Endothelial cell (in vitro differentiated cells): ENCODE data around the gene ZBTB20. TPM values are rescaled to one million over a fixed set of nuclear protein-coding genes. Genes with fewer than 3 reads are reported as not detected.

Experiments used
- DNase-seq: peaks from one replicate; pipeline ENCODE4 v3.0.0; 2021; ENCODE audit warnings: low spot score
- H3K27ac Mint-ChIP-seq: one replicate; pipeline ENCODE4 v1.8.0; 2021; ENCODE audit warnings: mixed read lengths, inconsistent platforms; ENCODE audit not compliant: unreplicated experiment
- H3K27me3 Mint-ChIP-seq: one replicate; pipeline ENCODE4 v1.8.0; 2021; ENCODE audit warnings: mild to moderate bottlenecking, moderate library complexity, mixed read lengths, inconsistent platforms; ENCODE audit not compliant: unreplicated experiment
- H3K36me3 Mint-ChIP-seq: one replicate; pipeline ENCODE4 v1.8.0; 2021; ENCODE audit warnings: mild to moderate bottlenecking, low read depth, mixed read lengths, inconsistent platforms; ENCODE audit not compliant: unreplicated experiment
- H3K4me1 Mint-ChIP-seq: one replicate; pipeline ENCODE4 v1.8.0; 2021; ENCODE audit warnings: mild to moderate bottlenecking, mixed read lengths, inconsistent platforms; ENCODE audit not compliant: unreplicated experiment
- H3K4me3 Mint-ChIP-seq: one replicate; pipeline ENCODE4 v1.8.0; 2021; ENCODE audit warnings: mild to moderate bottlenecking, mixed read lengths, inconsistent platforms; ENCODE audit not compliant: unreplicated experiment
- H3K9me3 Mint-ChIP-seq: one replicate; pipeline ENCODE4 v1.8.0; 2021; ENCODE audit warnings: mixed read lengths, inconsistent platforms; ENCODE audit not compliant: unreplicated experiment
- total RNA-seq: library from RNA; stranded (reverse); fragmentation: NEBNext Ultra II Directional; extraction: Animal tissue kit (Norgen Biotek cat#: 25700); gene quantifications from one replicate; pipeline ENCODE4 v1.2.1, GENCODE V29; 2021; ENCODE audit not compliant: unreplicated experiment
- TF ChIP-seq, protein P1 (sequence below): fragments of 200-600 bp; sonication (generic); IDR thresholded peaks from one replicate; pipeline ENCODE4 v1.5.0; 2021; ENCODE audit warnings: antibody characterized with exemption; ENCODE audit not compliant: unreplicated experiment

Gene ZBTB20
- total RNA-seq, 1 donor from 2014 or later: 4.2 TPM

GRCh38 chr3:114509756-114510155 lies 637.3 kb downstream of the ZBTB20 start:
- H3K27me3 Mint-ChIP-seq: no peaks in the 10 kb centered on the region
- H3K9me3 Mint-ChIP-seq: no peaks in the 10 kb centered on the region
- no peaks in the 10 kb centered on the region for H3K4me1 Mint-ChIP-seq
- no peak overlapping the region for H3K27ac Mint-ChIP-seq
- H3K36me3 Mint-ChIP-seq: no peaks in the 10 kb centered on the region
- no peak for DNase-seq
- TF ChIP-seq, protein P1, sequence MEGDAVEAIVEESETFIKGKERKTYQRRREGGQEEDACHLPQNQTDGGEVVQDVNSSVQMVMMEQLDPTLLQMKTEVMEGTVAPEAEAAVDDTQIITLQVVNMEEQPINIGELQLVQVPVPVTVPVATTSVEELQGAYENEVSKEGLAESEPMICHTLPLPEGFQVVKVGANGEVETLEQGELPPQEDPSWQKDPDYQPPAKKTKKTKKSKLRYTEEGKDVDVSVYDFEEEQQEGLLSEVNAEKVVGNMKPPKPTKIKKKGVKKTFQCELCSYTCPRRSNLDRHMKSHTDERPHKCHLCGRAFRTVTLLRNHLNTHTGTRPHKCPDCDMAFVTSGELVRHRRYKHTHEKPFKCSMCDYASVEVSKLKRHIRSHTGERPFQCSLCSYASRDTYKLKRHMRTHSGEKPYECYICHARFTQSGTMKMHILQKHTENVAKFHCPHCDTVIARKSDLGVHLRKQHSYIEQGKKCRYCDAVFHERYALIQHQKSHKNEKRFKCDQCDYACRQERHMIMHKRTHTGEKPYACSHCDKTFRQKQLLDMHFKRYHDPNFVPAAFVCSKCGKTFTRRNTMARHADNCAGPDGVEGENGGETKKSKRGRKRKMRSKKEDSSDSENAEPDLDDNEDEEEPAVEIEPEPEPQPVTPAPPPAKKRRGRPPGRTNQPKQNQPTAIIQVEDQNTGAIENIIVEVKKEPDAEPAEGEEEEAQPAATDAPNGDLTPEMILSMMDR: no peak
- H3K4me3 Mint-ChIP-seq: no peak overlapping the region

DNA sequence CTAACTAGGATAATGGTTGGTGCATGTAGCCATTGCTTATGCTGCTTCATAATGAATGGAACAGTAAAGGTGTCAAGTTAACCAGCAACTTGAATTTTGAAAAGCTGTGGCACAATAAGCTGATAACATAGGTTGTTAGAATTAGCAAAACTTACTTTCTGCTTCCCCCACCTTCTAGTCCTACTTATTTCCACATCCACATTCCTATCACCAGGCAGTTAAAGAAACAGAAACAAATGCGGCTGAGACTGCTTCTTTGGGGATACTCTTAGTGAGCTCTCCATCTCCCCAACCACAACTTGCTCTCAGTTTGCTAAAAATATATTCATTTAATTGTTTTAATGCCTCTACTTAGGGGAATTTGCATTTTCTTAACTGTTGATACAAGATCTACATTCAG lies 638.1 kb downstream of the ZBTB20 start:
- no peaks in the 10 kb centered on the region for H3K4me1 Mint-ChIP-seq
- H3K36me3 Mint-ChIP-seq: no peaks in the 10 kb centered on the region
- H3K27me3 Mint-ChIP-seq: no peaks in the 10 kb centered on the region
- no peaks in the 10 kb centered on the region for H3K9me3 Mint-ChIP-seq
- TF ChIP-seq, protein P1: no peak
- H3K27ac Mint-ChIP-seq: no peak overlapping the region
- no peak overlapping the region for H3K4me3 Mint-ChIP-seq
- DNase-seq: no peak

GRCh38 chr3:114508208-114508607 lies 638.9 kb downstream of the ZBTB20 start:
- no peaks in the 10 kb centered on the region for H3K36me3 Mint-ChIP-seq
- no peak for DNase-seq
- no peak overlapping the region for H3K4me3 Mint-ChIP-seq
- TF ChIP-seq, protein P1: no peak
- no peaks in the 10 kb centered on the region for H3K27me3 Mint-ChIP-seq
- no peaks in the 10 kb centered on the region for H3K4me1 Mint-ChIP-seq
- H3K27ac Mint-ChIP-seq: no peak overlapping the region
- no peaks in the 10 kb centered on the region for H3K9me3 Mint-ChIP-seq

DNA sequence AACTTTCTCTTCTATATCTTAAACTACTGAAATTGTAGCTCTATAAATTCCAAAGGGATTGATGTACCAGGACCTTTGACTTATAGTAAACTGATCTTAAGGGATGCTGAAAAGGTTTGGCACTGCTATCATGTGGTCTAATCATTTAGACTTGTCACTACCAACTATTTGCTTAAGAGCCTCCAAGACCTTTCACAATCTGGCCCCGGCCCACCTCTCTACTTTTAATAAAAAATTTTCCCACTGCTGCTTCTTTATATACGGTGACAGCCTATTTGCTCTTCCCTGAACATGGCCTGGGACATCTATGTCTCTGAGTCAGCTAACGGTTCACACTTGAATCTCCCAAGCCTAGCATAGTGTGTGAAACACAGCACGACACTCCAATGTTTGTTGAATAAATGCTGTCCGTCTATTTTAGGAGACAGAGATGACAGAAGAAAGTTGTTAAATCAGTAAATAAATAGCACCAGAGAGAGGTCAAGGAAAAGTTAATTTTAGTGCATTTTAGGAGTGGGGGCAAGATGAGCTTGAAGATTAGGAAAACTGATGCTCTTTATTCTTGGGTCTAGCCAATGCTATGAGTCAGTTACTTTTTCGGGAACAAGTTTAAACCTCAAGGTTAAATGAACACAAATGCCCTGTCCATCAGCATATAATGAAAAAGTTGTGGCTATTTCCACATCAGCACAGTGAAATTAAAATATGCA lies 640.3 kb downstream of the ZBTB20 start:
- no peaks in the 10 kb centered on the region for H3K27me3 Mint-ChIP-seq
- H3K36me3 Mint-ChIP-seq: no peaks in the 10 kb centered on the region
- H3K4me3 Mint-ChIP-seq: no peak overlapping the region
- DNase-seq: no peak
- H3K9me3 Mint-ChIP-seq: no peaks in the 10 kb centered on the region
- TF ChIP-seq, protein P1: no peak
- no peaks in the 10 kb centered on the region for H3K4me1 Mint-ChIP-seq
- H3K27ac Mint-ChIP-seq: no peak overlapping the region

DNA sequence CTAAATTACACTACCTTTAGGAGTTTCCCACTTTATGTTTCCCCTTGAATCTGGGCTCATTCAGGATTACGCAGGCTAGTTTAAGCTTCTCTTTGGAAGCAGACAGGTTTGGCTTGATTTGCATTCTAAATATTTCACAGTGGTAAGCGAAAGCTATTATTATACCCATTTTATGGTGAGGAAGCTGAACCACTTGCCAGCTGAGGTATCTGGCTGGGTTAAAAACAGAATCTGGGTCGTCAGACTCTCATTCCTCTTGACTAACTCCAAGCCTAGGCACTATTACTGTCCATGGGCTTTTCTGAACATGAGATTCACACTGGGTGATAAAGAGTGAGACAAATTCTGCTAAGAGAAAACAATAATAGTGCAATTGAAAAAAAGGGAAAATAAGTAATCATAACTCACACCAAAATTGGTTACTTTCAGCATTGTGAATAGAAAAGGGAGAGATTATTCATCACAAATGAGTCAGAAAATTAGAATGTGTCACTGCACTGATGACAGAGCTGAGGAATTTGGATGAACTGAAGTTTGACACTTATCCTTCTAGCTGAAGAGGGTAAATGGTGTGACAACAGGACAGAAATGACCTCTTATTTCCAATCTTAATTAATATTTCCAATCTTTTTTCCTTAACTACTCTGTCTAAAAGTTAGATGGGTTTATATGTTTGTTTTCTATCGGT lies 642.0 kb downstream of the ZBTB20 start:
- DNase-seq: no peak
- H3K27ac Mint-ChIP-seq: no peak overlapping the region
- H3K4me3 Mint-ChIP-seq: no peak overlapping the region
- TF ChIP-seq, protein P1: no peak
- no peaks in the 10 kb centered on the region for H3K27me3 Mint-ChIP-seq
- H3K4me1 Mint-ChIP-seq: no peaks in the 10 kb centered on the region
- no peaks in the 10 kb centered on the region for H3K36me3 Mint-ChIP-seq
- no peaks in the 10 kb centered on the region for H3K9me3 Mint-ChIP-seq
